HepG2 (cell line): ENCODE measurements around the gene ARFGAP3.

Source experiments
- EED ChIP-seq: sonication (generic); formaldehyde crosslinking; IDR thresholded peaks from 2 replicates; pipeline ENCODE4 v1.5.0; 2020; ENCODE audit warnings: mild to moderate bottlenecking, missing genetic modification reagents
- ISL2 ChIP-seq: sonication (generic); formaldehyde crosslinking; IDR thresholded peaks from 2 replicates; pipeline ENCODE4 v1.5.0; 2020; ENCODE audit warnings: missing genetic modification reagents
- POLR2A ChIP-seq, 2 experiments: IDR thresholded peaks; 2 replicates each; pipeline ENCODE4 v1.6.1; 2011; ENCODE audit warnings: low read depth in 2 of 2, low read length in 2 of 2, mild to moderate bottlenecking in 1 of 2, moderate library complexity in 1 of 2; ENCODE audit not compliant: insufficient read depth in 1 of 2
- TF ChIP-seq, protein P1 (sequence below): sonication (generic); formaldehyde crosslinking; IDR thresholded peaks from 2 replicates; pipeline ENCODE4 v1.5.0; 2020; ENCODE audit warnings: mild to moderate bottlenecking, missing genetic modification reagents, moderate library complexity

- TF ChIP-seq, protein P1, sequence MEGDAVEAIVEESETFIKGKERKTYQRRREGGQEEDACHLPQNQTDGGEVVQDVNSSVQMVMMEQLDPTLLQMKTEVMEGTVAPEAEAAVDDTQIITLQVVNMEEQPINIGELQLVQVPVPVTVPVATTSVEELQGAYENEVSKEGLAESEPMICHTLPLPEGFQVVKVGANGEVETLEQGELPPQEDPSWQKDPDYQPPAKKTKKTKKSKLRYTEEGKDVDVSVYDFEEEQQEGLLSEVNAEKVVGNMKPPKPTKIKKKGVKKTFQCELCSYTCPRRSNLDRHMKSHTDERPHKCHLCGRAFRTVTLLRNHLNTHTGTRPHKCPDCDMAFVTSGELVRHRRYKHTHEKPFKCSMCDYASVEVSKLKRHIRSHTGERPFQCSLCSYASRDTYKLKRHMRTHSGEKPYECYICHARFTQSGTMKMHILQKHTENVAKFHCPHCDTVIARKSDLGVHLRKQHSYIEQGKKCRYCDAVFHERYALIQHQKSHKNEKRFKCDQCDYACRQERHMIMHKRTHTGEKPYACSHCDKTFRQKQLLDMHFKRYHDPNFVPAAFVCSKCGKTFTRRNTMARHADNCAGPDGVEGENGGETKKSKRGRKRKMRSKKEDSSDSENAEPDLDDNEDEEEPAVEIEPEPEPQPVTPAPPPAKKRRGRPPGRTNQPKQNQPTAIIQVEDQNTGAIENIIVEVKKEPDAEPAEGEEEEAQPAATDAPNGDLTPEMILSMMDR (CRISPR knock-in tag) = no peak
- TF ChIP-seq POLR2A (IDR thresholded peaks at IDR 0.05; ENCODE audit: insufficient read depth in 1 of 2, low read depth in 2 of 2, low read length in 2 of 2) (no peak), EED (no peak), ISL2 (CRISPR knock-in tag) (no peak)
Observed at GRCh38 chr22:42833104-42833503, 24.0 kb downstream of the ARFGAP3 start.
